ENCODE data around the gene MACROD1.

The MACROD1 gene

DNA sequence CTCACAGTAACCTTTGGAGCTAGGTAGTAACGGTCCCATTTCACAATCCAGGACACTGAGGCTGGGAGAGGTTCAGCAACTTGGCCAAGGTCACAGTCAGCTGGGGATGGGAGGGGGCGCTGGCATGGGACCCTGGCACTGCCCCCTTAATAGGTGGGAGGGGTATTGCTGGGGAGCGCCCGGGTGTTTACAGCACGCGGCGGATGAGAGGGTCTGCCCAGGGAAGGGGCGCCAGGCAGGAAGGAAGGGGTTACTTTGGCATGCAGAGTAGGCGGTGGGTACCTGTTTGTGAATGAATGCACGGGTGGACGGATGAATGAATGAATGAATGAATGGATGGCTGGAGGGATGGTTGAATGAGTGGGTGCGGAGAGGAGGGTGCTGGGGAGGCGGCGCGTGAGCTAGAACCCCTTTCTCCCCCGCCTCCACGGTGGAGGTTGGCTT is 130.8 kb downstream of the MACROD1 start:
- DNase-seq (ENCODE audit: low read depth) = no peak

DNA sequence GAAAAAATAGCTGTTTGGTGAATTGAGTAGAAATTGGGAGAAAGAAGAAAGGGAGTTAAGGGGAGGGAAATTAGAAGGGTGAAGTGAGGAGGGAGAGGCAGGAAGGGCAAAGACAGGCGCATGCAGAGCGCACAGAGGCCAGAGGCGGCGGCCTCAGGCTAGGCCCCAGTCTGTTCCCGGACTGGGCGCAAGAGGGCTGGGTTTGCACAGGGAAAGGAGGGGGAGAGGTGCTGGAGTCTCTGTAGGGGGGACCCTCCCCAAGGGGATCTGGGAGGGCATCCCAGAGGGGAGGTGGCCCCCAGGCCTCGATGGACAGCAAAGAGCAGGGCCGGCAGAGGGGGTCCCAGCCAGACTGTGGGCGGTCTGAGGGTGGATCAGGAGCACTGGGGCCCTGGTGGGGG is 131.5 kb downstream of the MACROD1 start:
- DNase-seq (ENCODE audit: low read depth) = no peak

DNA sequence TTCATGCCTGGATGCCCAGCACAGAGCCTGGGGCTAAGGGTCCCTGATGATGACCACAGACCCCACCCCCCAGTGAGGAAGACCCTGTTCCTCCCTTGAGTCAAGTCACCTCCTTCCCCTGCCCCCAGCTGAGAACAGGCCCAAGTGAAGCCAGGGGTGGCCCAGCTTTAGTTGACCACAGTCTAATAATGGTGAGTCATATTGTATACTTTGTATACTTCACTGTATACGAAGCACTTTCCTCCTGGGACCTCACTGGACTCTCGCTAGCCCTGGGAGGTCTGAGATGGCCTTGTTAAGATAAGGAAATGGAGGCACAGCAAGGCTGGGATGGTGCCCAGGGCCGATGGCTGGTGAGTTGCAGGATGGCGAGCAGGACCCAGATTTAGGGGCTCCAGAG is 133.9 kb downstream of the MACROD1 start:
- no peak for DNase-seq (ENCODE audit: low read depth)

- DNase-seq (ENCODE audit: low read depth) = no peak
Observed at GRCh38 chr11:64031001-64031400, 134.9 kb downstream of the MACROD1 start.

GRCh38 chr11:64029773-64030172 is 136.1 kb downstream of the MACROD1 start:
- no peak for DNase-seq (ENCODE audit: low read depth)

DNA sequence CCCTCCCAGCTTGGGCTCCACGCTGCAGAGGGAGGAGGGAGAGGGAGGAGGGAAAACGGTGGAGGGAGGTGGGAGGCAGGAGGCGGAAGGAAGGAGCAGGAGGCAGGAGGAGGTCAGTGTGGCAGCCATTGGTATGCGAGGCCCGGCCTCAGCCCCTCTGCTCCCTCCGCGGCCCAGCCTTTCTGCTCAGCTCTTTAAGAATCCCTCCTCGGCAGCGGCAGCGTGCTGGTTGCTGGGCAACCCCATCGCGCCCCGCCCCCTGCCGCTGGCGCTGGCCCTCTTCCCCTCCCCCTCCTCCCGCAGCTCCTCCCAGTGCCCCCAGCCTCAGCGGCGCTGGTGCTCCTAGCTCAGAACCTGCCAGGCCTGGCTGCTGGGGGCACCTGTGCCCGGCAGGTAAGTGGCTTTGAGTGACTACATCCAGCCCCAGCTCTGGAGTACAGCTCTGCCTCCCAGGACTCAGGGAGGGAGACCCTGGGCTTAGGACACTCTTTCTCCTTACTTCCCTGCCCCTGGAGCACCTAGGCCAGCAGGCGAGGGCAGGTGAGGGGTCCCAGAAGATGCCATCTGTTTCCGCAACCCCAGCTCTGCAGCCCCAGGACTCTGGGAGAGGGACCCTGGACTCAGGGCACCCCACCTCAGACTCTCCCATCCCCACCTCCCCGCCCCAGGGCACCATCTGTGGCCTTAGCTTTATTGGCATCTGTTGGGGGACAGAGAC is 137.4 kb downstream of the MACROD1 start:
- DNase-seq (ENCODE audit: low read depth) = no peak

DNA sequence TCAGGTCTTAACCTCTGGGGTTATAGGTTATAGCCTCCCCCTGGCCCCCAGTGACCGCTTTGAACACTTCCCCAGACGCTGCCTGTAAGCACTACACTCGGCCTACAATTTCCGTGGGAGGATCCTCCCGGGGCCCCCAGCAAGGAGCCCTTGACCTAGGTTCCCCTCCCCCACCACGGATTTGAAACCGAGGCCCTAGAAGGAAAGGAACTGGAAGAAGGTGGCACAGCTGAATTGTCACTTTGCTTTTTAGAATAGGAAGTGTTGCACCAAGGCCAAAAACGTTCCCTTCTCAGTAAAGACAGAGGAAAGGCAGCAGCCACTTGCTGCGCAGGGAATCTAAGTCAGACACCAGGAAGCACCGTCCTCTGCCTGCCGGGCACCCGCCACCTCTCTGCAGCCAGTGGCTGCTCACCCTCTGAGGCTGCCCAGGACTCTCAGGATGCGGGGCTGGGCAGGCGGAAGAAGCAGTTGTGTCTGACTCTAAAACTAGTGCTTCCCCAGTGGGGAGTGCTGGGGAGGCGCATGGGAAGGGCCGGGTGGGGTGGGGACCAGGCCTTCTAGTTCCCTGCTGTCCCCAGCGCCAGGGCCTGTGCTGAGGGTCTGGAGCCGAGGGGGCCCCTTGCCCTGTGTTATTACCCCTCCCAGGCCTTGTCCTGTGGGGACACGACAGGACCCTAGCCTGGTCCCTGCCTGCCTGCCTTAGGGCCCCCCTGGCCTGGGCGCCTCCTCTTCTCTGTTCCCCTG is 138.1 kb downstream of the MACROD1 start:
- peak; percentile 74 for DNase-seq (ENCODE audit: low read depth)

DNA sequence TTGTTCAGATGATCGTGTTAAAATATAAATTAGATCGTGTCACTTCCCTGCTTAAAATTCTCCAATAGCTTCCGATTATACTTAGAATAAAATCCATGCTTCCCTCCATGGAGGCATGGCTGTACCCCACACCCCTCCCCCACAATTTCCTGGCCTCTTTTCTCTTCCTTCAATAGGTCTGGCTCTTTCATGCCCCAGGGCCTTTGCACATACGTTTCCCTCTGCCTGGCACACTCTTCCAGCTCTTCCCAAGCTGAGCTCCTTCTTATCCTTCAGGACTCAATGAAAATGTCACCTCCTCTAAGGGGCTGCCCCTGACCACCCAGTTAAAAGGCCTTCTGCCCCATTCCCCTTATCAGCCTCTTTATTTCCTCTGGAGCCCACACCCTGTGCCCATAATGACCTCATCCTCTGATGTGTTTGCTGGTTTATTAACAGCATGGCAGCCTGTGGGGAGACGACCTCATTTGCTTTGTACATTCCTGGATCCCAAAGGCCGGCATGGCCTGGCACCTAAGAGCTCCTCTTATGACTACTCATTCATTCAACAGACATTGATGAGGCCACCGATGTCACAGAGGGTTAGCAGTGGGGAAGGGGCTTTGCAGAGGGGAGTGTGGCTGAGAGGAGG is 139.2 kb downstream of the MACROD1 start:
- DNase-seq (ENCODE audit: low read depth) = no peak

GRCh38 chr11:64025205-64025604 is 140.7 kb downstream of the MACROD1 start:
- no peak for DNase-seq (ENCODE audit: low read depth)

- no peak for DNase-seq (ENCODE audit: low read depth)
Observed at GRCh38 chr11:64023712-64024710, 141.9 kb downstream of the MACROD1 start.

GRCh38 chr11:64022125-64022784 is 143.7 kb downstream of the MACROD1 start:
- no peak for DNase-seq (ENCODE audit: low read depth)

GRCh38 chr11:64021757-64022093 is 144.2 kb downstream of the MACROD1 start:
- DNase-seq (ENCODE audit: low read depth) = no peak

GRCh38 chr11:64020976-64021756 is 144.7 kb downstream of the MACROD1 start:
- no peak for DNase-seq (ENCODE audit: low read depth)

DNA sequence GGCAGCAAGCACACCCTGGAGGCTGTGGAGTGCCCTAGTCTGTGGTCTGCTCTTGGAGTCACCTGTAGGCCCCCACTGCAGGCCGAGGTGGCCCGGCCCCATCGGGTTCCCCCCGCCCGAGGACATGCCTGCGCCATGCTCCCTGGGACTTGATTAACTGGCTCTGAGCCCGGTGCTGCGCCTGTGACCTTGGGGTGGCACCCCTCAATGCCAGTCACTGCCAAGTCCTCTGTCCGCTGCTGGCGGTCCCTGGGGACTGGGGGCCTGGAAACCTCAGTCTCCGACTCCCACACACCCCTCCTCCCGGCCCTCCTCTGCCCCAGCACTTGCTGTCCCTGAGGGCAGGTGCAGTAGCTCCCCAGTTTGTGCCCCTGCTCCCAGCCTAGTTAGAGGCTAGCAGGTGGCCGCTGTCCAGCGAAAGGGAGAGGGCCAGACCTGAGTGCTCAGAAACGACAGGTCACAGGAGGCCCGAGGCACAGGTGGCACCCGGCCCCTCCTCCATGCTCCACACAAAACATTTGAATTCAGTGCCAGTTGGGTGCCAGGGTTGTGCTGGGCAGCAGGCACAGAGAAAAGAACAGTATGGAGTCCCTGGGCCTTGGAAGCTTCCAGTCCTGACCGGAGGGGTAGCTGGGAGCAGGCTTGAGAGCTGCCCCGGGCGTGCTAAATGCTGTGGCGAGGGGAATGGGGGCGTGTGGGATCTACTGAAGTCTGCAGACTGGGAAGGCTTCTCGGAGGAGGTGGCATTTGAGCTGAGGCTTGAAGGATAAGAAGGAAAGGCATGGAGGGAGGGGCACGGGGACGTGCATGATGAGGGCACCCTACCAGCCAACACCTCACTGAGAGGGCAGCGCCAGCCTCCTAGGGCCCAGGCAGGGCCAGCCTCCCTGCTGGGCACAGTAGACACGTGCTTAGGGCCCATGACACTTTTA is 146.5 kb downstream of the MACROD1 start:
- DNase-seq (ENCODE audit: low read depth) = no peak

DNA sequence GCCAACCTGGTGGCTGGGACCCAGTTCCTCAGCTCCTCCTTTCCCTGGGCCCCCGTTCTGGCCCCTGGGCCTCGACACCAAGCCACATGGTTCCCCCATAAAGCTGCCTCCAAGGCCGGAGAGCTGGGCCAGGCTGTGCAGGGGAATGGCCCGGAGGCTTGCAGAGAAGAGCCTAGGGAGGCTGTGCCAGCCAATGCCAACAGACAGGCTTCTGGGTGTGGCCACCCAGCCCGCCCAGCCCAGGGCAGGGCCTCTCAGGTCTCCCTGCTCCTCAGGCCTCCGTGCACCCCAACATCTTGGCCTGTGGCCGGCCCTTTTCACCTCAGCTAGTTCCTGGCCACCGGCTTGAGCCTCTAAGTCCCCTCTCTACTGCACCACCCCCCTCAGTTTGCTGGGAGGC is 147.6 kb downstream of the MACROD1 start:
- no peak for DNase-seq (ENCODE audit: low read depth)

DNA sequence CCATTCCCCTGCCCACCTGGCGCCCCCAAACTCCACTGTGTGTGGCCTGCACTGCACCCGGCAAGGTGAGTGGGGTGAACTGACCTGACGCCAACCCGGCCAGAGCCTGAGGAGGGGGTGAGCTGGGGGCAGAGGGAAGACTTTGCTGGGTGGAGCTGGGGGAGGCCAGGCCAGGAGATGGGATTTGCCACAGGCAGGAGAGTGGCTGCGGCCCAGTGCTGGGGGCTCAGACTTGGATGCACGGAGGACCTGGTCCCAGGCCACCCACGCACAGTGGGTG is 148.0 kb downstream of the MACROD1 start:
- DNase-seq (ENCODE audit: low read depth) = no peak

DNA sequence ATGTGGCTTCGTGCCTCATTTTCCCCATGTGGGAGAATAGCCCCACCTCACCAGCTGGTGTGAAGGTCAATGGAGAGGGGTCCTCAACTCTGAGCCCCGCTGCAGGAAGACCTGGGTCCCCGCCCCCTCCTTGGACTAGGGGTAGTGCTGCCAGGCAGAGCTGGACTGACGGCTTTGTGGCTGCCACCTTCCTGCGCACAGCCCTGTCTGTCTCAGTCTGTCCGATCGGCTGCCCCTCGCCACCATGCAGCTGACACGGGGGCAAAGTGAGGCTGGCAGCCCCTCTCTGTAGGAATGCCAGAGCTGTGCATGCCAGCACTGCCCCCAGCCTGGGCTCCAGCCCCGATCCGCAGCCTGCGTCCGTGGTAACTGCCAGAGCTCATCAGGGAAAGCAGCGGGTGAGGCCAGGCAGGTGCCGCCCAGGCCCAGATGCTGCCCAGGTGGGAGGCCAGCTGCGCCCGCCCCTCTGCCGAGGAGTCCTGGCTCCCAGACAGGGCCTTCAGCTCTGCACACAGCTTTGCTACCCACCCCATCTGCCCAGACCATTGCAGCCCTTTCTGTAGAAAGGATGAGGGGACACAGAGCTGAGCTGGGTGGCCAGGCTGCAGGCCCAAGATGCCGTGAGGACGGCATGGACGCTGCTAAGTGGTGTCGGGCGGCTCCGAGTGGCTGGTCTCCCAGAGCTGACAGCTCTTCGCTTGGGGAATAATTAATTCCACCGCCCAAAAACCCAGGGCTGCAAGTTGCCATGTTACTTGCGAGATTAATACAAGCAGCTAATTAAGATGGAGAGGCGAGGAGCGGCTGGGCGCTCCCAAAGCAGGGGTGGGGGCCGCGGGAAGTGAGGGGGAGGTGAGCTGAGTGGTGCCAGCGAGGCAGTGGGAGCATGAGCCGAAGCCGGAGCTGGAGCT is 149.7 kb downstream of the MACROD1 start:
- DNase-seq (ENCODE audit: low read depth) = no peak

DNA sequence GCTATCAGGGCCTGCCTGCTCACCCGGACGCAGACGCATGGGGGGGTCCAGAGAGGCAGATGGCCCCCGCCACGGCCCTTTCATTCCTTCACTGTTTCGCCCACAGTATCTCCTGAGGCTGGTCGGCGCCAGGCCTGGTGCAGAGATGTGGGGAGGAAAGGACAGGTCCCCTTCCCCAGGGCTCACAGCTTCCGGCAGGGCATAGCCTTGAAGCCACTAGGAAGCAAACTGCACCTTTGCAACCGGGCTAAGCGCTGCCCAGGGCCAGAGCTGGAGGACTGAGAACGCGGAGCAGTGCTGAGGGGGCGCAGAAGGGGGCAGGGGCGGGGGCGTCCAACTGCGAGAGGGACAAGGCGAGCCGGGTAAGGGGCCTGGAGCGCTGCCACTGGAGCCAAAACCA is 150.4 kb downstream of the MACROD1 start:
- no peak for DNase-seq (ENCODE audit: low read depth)

GRCh38 chr11:64014356-64014755 is 151.6 kb downstream of the MACROD1 start:
- DNase-seq (ENCODE audit: low read depth) = no peak

Data from CMK (cell line).